Measurements from ENCODE around the gene GPC6.

DNA sequence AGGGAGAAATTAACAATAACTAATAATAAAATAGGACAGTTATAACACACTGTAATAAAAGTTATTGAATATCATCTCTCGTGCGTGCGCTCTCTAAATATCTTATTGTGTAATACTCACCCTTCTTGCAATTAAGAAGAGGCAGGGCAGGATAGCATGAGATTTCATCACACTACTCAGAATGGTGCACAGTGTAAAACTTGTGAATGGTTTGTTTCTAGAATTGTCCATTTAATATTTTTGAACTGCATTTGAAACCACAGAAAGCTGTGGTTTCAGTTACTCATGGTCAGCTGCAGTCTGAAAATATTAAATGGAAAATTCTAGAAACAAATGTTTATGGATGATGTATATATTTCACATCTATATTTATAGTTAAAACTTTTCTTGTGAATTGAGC, 1091.8 kb downstream of the GPC6 start:
- TF ChIP-seq, protein P1, sequence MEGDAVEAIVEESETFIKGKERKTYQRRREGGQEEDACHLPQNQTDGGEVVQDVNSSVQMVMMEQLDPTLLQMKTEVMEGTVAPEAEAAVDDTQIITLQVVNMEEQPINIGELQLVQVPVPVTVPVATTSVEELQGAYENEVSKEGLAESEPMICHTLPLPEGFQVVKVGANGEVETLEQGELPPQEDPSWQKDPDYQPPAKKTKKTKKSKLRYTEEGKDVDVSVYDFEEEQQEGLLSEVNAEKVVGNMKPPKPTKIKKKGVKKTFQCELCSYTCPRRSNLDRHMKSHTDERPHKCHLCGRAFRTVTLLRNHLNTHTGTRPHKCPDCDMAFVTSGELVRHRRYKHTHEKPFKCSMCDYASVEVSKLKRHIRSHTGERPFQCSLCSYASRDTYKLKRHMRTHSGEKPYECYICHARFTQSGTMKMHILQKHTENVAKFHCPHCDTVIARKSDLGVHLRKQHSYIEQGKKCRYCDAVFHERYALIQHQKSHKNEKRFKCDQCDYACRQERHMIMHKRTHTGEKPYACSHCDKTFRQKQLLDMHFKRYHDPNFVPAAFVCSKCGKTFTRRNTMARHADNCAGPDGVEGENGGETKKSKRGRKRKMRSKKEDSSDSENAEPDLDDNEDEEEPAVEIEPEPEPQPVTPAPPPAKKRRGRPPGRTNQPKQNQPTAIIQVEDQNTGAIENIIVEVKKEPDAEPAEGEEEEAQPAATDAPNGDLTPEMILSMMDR (IDR thresholded peaks at IDR 0.05): no peak
- no peak for TF ChIP-seq POLR2AphosphoS5 (IDR thresholded peaks at IDR 0.05)
- no peak for TF ChIP-seq POLR2A (IDR thresholded peaks at IDR 0.05)
